Epidermal melanocyte (primary cell): ENCODE results near the gene LTC4S.
"Not testable (repeated sequence)": the region's sequence is repeated elsewhere in the genome, so short reads cannot be mapped to it uniquely, and the experiment has no call there.

Experiments
- DNase-seq: peaks from one replicate; pipeline ENCODE4 v3.0.0; 2011; ENCODE audit warnings: low spot score; ENCODE audit not compliant: insufficient read length

The LTC4S gene

DNA sequence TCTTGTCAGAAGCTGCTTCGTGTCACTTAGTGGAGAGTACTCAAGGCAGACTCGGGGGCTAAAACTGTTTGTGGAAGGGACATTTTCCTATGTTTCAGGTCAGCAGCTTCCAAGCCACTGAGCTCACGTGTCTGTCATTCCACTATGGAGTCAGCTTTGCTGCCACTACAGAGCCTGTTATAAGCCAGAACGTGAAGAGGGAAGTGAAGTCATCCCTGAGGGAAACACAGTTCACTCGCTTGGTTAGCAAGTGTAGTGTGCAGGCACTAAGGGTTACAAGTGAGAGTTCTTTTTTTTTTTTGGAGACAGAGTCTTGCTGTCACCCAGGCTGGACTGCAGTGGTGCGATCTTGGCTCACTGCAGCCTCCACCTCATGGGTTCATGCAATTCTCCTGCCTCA, 24.5 kb upstream of the LTC4S start:
- DNase-seq, result no peak

DNA sequence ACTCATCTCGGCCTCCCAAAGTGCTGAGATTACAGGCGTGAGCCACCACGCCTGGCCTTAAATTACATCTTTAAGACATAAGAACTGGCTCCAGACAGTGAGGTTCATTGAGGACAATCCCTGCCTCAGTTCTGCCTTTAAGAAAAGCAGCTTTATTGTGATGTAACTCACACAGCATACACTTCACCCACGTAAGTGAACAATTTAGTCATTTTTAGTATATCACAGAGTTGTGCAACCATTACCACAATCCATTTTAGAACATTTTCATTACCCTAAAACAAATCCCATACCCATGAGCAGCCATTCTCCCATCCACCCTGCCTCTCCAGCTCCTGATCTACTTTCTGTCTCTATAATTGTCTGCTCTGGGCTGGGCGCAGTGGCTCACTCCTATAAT, 24.0 kb upstream of the LTC4S start:
- no peak for DNase-seq

DNA sequence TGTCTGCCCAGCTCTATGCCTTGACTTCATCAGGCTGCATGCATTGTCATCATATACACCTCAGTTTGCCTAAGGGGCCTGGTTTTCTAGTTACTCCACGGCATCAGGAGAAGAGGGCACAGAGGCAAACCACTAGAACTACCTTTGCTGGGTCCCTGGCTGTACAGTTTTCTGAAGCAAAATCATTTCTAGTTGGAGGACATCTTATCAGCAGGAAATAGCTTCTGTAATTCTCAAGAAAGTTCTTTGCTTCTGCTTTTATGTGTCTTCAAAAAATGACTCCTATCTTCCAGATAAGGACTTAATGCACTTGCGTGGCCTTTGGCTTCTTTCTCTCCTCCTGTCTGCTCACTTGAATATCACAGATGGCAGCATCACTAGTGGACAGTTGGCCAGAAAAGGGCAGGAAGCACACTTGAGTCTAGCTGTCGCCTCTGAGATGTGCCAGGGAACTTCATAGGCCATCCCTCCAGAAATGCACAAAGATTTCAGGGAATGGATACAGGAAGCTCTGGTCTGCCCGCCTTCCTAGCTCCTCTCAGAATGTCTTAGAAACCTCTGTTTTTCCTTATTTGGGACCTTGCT, 22.4 kb upstream of the LTC4S start:
- DNase-seq, result no peak

DNA sequence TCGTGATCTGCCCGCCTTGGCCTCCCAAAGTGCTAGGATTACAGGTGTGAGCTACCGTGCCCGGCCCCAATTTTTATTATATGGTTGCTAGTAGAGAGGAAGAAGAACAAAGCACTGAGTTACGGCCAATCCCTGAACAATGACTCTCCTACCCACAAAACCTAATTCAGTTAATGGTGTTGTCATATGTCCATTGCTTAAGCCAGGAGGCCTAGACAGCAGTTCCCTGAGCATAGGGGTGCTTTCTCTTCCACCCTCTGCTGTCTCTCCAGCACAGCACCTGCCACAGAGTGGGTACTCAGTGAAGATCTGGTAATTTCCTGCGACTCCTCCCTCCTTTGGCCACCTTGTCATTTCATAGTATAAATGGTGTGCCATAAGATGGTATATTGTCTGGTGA, 21.4 kb upstream of the LTC4S start:
- no peak for DNase-seq

DNA sequence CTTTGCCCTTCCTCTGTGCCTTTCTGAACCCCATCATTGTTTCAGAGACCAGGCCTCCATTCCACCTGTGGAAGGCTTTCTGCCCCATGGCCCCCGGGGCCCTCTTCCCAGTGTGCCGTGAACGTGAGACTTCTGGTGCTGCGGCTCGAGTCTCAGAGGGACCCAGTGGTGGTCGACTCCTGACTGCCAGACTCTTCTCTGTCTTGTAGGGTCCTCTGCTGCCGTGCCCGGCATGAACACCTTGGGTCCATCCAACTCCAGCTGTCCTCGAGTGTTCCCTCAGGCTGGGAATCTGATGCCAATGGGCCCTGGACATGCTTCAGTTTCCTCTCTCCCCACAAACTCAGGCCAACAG, 20.1 kb upstream of the LTC4S start:
- no peak for DNase-seq

DNA sequence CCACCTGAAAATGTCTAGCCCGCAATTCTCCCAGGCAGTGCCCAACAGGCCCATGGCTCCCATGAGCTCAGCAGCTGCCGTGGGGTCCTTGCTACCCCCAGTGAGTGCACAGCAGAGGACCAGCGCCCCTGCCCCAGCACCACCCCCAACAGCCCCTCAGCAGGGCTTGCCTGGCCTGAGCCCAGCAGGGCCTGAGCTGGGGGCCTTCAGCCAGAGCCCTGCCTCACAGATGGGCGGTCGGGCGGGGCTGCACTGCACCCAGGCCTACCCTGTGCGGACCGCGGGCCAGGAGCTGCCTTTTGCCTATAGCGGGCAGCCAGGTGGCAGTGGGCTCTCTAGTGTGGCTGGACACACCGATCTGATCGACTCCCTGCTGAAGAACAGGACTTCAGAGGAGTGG, 19.3 kb upstream of the LTC4S start:
- DNase-seq, result no peak

DNA sequence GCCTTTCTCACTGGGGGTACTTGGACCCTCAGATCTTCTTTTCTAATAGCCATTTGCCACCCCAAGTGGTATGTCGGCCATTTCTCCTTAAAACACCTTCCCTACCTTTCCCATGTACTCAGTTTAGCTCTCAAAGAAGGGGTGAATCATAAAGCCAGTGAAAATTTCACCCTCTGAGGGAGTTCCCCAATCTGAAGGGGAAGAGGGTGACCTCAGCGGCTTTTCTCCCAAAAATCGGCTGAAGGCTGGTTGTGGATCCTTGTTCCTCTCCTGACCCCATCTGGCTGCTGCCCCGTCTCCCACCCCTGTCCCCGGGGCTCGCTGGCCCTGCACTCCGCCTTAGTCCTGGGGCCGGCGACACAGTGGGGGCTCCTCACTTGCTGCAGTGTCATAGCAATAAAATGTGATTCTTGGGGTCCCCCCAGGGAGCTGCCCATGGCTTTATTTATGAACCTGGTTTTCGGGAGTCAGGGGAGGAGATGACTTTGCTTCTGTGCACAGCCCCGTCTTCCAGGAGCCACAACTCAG, 17.3 kb upstream of the LTC4S start:
- DNase-seq, result no peak

DNA sequence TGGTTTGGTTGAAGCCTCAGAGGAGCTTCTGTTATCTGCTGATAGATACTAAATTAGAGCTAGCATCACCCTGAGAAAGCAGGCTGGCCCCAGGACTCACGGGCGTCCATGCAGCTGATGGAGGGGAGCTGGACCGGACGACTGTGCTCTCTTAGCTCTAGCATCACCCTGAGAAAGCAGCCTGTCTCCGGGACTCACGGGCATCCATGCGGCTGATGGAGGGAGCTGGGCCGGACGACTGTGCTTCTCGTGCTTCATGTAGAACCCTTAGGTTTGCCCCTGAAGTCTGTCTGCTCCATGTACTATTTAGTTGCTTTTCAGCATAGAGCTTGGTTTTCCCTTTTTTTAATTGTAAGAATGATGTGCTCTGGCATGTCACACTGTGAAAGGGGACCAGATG, 16.3 kb upstream of the LTC4S start:
- DNase-seq, result no peak

DNA sequence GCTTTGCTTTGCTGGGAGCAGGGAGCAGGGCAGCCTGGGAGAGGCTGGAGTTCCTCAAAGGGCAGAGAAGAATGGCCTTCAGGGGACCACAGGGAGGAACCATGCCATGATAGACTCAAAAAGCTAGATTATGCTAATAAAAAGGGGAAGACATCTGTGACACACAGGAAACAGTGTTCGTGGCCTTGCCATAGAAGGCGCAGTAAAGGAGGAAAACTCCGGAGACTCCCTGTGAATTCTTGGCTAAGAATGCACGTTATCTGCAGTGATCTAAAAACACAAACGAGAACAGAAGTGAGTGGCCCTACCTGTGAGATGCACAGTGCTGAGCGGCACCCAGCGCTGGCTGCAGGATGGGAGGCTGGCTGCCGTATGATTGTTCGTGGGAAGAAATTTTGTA, 15.9 kb upstream of the LTC4S start:
- no peak for DNase-seq

DNA sequence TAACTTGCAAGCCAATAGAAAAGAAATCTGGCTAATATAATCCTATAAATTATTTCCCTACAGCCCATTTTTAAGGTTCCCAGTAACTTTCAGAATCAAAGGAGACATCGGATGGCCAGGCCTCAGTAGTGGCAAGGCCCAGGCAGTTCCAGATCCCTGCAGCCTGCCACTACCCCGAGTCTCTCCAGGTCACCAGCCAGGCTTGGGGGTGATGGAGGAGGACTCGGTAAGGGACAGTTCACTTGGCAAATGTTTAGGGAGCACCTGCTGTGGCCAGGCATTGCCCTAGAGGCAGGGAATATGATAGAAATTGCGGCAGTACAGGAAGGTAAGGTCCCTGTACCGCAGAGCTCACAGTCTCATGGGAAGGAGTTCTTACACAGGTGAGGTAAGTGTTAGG, 15.2 kb upstream of the LTC4S start:
- DNase-seq, result no peak

DNA sequence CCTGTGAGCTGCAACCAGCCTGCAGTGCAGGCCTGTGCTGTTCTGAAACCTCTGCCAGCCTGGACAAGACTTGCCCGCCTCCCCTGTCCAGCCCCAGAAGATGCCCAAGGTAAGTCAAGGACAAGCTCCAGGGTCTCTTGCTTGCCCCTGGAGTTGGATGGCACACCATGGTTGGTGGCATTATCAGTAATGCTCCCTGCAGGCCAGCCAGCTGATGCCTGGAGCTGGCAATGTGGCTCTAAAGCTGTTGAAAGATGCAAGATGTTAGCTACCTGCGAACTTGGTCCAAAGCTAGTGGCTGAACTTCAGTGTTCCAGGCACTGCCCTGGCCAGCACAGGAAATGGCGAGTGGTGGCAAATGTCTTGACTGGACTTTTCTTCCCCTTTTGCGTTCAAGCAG, 14.0 kb upstream of the LTC4S start:
- DNase-seq, result no peak

DNA sequence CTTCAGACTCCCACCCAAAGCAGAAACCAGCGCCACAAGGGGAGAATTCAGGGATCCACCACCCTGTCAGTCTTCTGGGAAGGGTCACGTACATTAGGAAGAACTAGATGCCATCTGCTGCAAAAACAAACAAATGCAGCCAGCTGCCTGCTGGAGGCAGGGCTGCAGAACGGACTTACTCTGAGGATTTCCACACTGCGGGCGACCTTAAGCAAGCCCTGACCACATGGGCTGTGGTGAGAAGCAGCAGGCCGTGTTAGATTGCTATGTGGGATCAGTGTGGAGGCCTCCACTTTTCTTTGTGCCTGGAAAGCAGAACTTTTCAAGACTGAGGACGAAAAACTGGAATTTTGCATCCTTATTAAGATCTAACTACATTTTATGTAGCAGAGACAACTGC, 13.4 kb upstream of the LTC4S start:
- no peak for DNase-seq

DNA sequence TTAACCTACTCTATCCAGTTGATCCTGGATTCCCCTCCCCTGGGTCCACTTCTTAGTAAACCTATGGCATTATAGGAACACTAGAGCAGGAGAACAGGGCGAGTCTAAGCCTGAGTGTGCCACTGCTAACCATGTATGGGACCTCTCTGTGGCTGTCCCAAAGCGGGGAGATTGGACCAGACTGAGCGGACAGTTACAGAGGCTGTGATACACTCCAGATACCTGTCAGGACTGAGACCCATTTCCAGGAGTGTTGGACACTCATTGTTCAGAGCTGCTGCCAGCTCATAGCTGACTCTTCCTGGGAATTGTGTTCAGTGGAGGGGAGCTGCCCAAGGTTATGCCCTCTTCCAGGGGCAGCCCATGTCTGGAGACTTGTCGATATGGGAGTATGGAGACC, 11.9 kb upstream of the LTC4S start:
- no peak for DNase-seq

DNA sequence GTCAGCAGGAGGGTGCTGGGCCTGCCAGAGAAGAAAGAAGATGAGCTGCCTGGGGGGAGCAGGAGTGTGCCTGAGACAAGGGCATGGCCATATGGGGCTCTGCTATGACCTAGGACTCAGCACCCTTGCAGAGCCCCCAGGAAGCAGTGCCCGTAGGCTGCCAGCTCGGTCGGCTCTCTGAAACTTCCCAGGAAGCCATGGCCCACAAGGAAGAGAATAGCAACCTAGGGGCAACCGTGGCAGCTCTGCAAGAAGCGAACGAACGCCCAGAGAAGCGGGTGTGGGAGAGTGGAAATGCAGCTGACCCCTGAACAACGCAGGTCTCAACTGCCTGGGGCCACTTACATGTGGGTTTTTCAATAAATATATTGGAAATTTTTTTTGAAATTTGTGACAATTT, 10.7 kb upstream of the LTC4S start:
- DNase-seq, result no peak

DNA sequence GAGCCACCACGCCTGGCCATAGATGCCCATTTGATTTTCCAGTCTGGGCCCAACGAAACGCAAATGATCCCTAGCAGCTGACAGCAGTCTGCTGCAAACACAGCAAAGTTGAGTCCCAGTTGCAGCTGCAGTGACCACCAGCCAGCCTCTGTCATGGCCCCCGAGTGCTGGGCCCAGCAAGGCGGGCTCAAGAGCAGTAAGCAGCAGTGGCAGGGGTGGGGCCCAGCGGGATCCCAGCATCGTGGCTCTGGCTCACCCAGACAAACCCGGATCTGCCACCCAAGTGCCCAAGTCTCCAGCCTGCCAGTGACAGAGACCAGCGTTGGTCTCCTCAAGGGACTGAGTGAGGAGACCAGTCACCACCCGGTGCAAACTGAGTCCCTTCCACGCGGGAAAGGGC, 6.9 kb upstream of the LTC4S start:
- DNase-seq, result no peak

DNA sequence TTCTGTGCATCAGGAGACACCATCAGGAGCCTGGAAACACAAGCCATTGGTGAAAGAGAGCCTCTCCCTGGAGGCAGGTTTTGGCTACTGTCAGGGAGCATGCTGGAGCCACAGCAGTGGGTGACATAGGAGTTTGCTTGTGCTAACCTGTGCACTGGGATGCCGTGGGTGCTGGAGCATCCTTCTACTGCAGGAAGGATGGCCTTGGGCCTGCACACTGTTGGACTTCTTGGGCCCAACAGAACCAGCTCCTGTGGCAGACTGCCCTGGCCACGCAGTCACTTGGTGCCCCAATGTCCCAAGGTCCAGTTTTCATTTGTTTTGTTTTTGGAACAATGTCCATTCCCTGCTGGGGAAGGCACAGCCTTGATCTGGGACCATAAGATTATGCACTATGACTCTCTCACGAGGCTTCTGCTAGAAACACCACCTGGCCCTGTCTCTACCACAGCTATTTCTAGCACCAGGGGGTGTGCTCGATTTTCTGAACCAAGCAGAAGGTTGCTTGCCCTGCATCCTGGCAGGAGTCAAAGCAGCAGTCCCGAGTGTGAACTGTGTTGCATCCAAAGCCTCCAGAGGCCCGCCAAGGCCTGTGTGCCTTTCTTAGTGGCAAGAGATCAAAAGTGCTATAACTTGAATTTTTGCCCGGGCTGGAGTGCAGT, 5.5 kb upstream of the LTC4S start:
- DNase-seq, result no peak

DNA sequence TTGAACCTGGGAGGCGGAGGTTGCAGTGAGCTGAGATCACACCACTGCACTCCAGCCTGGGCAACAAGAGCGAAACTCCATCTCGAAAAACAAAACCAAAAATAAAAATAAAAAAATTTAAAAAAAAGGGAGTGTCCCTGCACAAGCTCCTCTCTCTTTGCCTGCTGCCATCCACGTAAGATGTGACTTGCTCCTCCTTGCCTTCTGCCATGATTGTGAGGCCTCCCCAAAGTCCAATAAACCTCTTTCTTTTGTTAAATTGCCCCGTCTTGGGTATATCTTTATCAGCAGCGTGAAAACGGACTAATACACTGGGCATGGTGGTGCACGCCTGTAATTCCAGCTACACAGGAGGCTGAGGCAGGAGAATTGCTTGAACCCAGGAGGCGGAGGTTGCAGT, 4.5 kb upstream of the LTC4S start:
- DNase-seq, result not testable (repeated sequence)

DNA sequence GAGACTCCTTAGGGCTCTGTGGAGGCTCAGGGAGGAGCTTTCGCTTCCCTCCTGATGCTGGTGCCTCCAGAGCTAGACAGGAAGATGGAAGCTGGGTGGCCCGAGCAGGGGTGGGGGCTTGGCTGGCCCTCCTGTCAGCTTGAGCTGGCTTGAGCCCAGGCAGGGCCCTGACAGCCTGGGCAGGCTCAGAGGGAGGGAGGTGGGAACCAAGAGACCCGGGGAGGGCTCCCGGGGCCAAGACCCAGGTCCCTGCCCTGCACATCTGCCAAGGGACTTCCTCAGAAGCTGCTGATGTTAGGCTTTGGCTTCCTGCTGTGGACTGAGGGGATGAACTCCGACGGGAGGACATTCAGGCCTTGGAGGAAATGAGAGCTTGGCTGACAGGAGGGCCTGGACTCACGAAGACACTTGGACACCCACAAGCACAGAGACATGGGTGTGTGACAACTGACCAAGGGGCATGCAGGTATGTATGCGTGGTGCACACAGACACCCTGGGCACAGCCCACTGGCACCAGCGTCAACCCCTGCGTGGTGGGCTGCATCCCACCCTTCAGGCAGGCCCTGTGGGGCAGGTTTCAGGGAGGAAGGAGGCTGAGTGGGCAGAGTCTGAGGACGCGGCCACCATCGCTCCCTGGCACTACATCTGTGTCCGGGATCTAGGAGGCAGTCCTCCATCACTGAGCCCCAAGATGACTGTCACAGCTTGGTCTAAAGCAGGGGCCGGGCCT, 1.7 kb upstream of the LTC4S start:
- DNase-seq, result no peak

DNA sequence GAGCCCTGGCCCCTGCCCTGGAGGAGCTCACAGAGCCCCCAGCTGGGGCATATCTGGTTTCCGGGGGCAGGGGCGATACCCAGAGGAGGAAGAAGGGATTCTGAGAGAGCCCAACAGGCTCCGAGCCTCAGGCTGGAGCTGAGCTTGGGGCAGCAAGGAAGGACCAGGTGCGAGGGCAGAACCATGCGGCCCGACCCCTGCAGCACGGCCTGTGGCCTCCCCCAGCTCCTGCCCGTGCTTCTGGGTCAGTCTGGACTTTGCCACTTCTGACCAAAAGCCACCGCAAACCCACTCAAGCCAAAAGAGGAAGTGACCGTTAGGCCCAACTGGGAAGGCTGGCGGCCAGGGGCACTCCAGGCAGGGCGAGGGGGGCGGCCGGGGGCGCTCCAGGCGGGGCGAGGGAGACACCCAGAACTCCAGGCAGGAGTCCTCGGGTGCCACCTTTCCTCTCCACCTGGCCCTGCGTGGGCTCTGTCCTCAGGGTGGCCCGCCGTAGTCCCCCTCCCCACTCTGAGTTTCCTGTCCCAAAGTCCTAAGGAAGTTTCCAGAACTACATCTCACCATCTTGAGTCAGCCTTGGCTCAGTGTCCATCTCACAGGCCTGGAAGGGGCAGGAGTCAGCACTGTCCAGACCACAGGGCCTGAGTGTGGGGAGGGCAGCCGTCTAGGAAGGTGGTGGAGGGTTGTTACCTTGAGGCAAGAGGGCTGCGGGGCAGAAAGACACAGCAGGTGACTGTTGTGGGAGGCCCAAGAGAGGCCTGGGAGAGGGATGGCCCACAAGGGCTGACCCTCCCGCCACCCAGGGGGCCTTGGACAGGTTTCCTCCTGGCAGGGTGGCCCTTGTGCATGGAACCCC, 946 bp upstream of the LTC4S start:
- DNase-seq, result no peak

DNA sequence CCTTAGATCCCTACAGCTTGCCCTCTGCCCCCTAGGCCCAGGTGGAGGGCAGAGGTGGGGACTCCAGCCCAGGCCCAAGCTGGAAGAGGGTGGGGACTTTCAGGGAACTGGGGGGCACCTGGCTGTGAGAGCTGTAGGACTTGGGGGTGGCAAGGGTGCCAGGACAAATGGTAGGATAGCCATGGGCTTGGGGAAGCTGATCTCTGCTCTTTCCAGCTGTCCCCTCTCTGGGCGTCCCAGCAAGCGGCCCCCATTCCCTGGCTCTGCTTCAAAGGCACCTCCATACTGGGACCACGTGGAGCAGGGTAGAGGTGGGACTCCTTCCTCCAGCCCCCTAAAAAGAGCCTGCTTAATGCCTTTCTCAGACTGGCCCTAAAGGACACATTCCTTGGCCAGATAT, 385 bp downstream of the LTC4S start:
- DNase-seq, result no peak

DNA sequence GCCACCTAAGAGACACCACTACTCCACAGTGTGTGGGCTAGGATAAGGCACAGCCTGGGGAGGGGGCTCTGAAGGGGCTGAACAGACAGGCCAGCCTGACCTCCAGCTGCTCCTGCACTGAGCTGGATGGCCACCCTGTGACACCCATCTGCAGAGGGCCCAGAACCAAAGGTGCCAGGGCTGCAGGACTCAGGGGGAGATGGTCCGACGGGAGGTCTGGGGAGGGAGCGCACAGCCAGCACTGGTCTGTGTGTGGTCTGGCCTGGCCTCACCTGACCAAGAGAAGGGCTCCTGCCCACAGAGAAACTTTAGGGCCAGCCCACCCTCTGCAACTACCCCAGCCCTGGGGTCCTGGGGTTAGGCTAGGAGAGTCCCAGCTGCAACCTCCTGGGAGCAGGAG, 789 bp downstream of the LTC4S start:
- no peak for DNase-seq
